PC-3 (cell line): ENCODE results near the gene SORBS2. TPM values are rescaled to one million over a fixed set of nuclear protein-coding genes. Genes with fewer than 3 reads are reported as not detected.

ENCODE experiments used
- ATAC-seq: fragments of 200-7000 bp; cut with Tn5 transposase; 2 replicates; pipeline ENCODE4 v1.9.1; 2020; ENCODE audit warnings: mild to moderate bottlenecking, moderate library complexity
- BruUV-seq: library from RNA; stranded (reverse); fragments of 400-500 nt; replicated peaks from 2 replicates; lab custom pipeline; 2021; lab: Mats Ljungman, UMichigan
- CTCF ChIA-PET: fragments of 300-600 bp; sonication (Branson Sonifier 250); formaldehyde crosslinking; loops from one replicate; lab custom pipeline; 2022; ENCODE audit warnings: antibody characterized with exemption; lab: Charles Lee
- POLR2A ChIA-PET: fragments of 300-600 bp; sonication (Branson Sonifier 250); formaldehyde crosslinking; loops from one replicate; lab custom pipeline; 2022; ENCODE audit warnings: antibody characterized with exemption; ENCODE audit not compliant: unreplicated experiment; lab: Charles Lee
- DNase-seq: peaks from one replicate; pipeline ENCODE4 v3.0.0-alpha.2; 2015
- H2AFZ ChIP-seq: fragments of 300-600 bp; sonication (generic); 2 replicates; pipeline ENCODE4 v1.6.0; 2016; ENCODE audit warnings: antibody characterized with exemption, low read length
- H3F3A ChIP-seq: fragments of 300-600 bp; sonication (generic); one replicate; pipeline ENCODE4 v1.6.0; 2017; ENCODE audit warnings: antibody characterized with exemption, low read length, control low read depth, mild to moderate bottlenecking; ENCODE audit not compliant: unreplicated experiment
- H3K27ac ChIP-seq: fragments of 300-600 bp; sonication (generic); 2 replicates; pipeline ENCODE4 v1.5.1; 2016; ENCODE audit warnings: mild to moderate bottlenecking, low read length
- H3K27me3 ChIP-seq: fragments of 300-600 bp; sonication (generic); 2 replicates; pipeline ENCODE4 v1.6.1; 2016; ENCODE audit warnings: low read length, mixed read lengths
- H3K36me3 ChIP-seq: fragments of 300-600 bp; sonication (generic); 2 replicates; pipeline ENCODE4 v1.6.1; 2016; ENCODE audit warnings: low read depth, mixed run types, low read length, mixed read lengths
- H3K4me1 ChIP-seq: fragments of 300-600 bp; sonication (generic); 2 replicates; pipeline ENCODE4 v1.5.1; 2016; ENCODE audit warnings: low read length; ENCODE audit not compliant: insufficient read depth
- H3K4me2 ChIP-seq: fragments of 300-600 bp; sonication (generic); 2 replicates; pipeline ENCODE4 v1.6.0; 2016; ENCODE audit warnings: low read length
- H3K4me3 ChIP-seq: fragments of 300-600 bp; sonication (generic); 2 replicates; pipeline ENCODE4 v1.5.1; 2016; ENCODE audit warnings: mild to moderate bottlenecking, low read length, mixed read lengths
- H3K79me2 ChIP-seq: fragments of 300-600 bp; sonication (generic); 2 replicates; pipeline ENCODE4 v1.6.1; 2017; ENCODE audit warnings: low read length, mixed read lengths
- H3K9ac ChIP-seq: fragments of 300-600 bp; sonication (generic); 2 replicates; pipeline ENCODE4 v1.6.0; 2016; ENCODE audit warnings: mild to moderate bottlenecking, low read length
- H3K9me2 ChIP-seq: fragments of 300-600 bp; sonication (generic); replicated peaks from 2 replicates; pipeline ENCODE4 v1.6.1; 2016; ENCODE audit warnings: mixed run types, low read length, mixed read lengths
- H3K9me3 ChIP-seq: fragments of 300-600 bp; sonication (generic); 2 replicates; pipeline ENCODE4 v1.6.1; 2016; ENCODE audit warnings: low read length, mixed read lengths
- H4K20me1 ChIP-seq: fragments of 300-600 bp; sonication (generic); 2 replicates; pipeline ENCODE4 v1.6.1; 2016; ENCODE audit warnings: low read length, mixed read lengths
- EZH2 ChIP-seq: fragments of 300-600 bp; sonication (generic); IDR thresholded peaks from one replicate; pipeline ENCODE4 v1.6.1; 2017; ENCODE audit warnings: antibody characterized with exemption, mild to moderate bottlenecking, low read length; ENCODE audit not compliant: unreplicated experiment
- EZH2phosphoT487 ChIP-seq: fragments of 300-600 bp; sonication (generic); IDR thresholded peaks from 2 replicates; pipeline ENCODE4 v1.6.1; 2018; ENCODE audit warnings: mild to moderate bottlenecking, antibody characterized with exemption, low read length, borderline replicate concordance
- intact Hi-C: fragments of 100-400 bp; cut with micrococcal nuclease; formaldehyde crosslinking; loops from 2 replicates; pipeline ENCODE4 v1.9.0; 2023
- total RNA-seq: library from RNA; depleted of rRNA; stranded (reverse); fragments of >200 nt; gene quantifications from 2 replicates; pipeline ENCODE4 v1.2.3, GENCODE V29; 2014
- TF ChIP-seq, protein P1 (sequence below): fragments of 300-600 bp; sonication (generic); conservative IDR thresholded peaks from 2 replicates; pipeline ENCODE4 v1.5.1; 2017; ENCODE audit warnings: antibody characterized with exemption, low read depth, mild to moderate bottlenecking, low read length

Gene SORBS2
- total RNA-seq, 1 experiment from 2014 or later, result 3.6 TPM

GRCh38 chr4:185817403-185817818, 5.4 kb upstream of the SORBS2 start:
- Histone ChIP-seq H3K4me2 (no peak overlapping the region), H3K27ac (no peak overlapping the region), H3K36me3 (no peaks in the 10 kb centered on the region), H3K79me2 (no peaks in the 10 kb centered on the region), H3F3A (no peaks in the 10 kb centered on the region), H3K9me2 (no peaks in the 10 kb centered on the region), H3K27me3 (no peaks in the 10 kb centered on the region), H3K4me3 (no peak overlapping the region), H3K9me3 (no peaks in the 10 kb centered on the region), H4K20me1 (no peaks in the 10 kb centered on the region), H3K4me1 (no peaks in the 10 kb centered on the region), H3K9ac (no peak overlapping the region), H2AFZ (peak overlapping the region; percentile 37; the same call in 1 of the 2 replicates)
- intact Hi-C loops, result no loop called here
- no peak for ATAC-seq
- POLR2A ChIA-PET, result no interaction called here
- no peak for DNase-seq
- CTCF ChIA-PET, result no interaction called here
- TF ChIP-seq, protein P1, sequence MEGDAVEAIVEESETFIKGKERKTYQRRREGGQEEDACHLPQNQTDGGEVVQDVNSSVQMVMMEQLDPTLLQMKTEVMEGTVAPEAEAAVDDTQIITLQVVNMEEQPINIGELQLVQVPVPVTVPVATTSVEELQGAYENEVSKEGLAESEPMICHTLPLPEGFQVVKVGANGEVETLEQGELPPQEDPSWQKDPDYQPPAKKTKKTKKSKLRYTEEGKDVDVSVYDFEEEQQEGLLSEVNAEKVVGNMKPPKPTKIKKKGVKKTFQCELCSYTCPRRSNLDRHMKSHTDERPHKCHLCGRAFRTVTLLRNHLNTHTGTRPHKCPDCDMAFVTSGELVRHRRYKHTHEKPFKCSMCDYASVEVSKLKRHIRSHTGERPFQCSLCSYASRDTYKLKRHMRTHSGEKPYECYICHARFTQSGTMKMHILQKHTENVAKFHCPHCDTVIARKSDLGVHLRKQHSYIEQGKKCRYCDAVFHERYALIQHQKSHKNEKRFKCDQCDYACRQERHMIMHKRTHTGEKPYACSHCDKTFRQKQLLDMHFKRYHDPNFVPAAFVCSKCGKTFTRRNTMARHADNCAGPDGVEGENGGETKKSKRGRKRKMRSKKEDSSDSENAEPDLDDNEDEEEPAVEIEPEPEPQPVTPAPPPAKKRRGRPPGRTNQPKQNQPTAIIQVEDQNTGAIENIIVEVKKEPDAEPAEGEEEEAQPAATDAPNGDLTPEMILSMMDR, result no peak
- no peak for TF ChIP-seq EZH2
- no TSS peak for BruUV-seq

GRCh38 chr4:185813133-185813532, 1.1 kb upstream of the SORBS2 start:
- POLR2A ChIA-PET, result no interaction called here
- no peak overlapping the region for H3K9ac ChIP-seq
- no peaks in the 10 kb centered on the region for H3K9me2 ChIP-seq
- TF ChIP-seq EZH2 (no peak), EZH2phosphoT487 (no peak)
- H3K9me3 ChIP-seq, result no peaks in the 10 kb centered on the region
- BruUV-seq, result no TSS peak
- H3K36me3 ChIP-seq, result no peaks in the 10 kb centered on the region
- no peaks in the 10 kb centered on the region for H3K4me1 ChIP-seq
- no peak for ATAC-seq
- H3K27ac ChIP-seq, result no peak overlapping the region
- CTCF ChIA-PET, result no interaction called here
- H2AFZ ChIP-seq, result no peak overlapping the region
- H3F3A ChIP-seq, result no peaks in the 10 kb centered on the region
- no peak for DNase-seq
- intact Hi-C loops, result no loop called here
- no peaks in the 10 kb centered on the region for H3K27me3 ChIP-seq
- H3K4me3 ChIP-seq, result no peak overlapping the region
- H4K20me1 ChIP-seq, result no peaks in the 10 kb centered on the region
- H3K4me2 ChIP-seq, result no peak overlapping the region
- H3K79me2 ChIP-seq, result no peaks in the 10 kb centered on the region

DNA sequence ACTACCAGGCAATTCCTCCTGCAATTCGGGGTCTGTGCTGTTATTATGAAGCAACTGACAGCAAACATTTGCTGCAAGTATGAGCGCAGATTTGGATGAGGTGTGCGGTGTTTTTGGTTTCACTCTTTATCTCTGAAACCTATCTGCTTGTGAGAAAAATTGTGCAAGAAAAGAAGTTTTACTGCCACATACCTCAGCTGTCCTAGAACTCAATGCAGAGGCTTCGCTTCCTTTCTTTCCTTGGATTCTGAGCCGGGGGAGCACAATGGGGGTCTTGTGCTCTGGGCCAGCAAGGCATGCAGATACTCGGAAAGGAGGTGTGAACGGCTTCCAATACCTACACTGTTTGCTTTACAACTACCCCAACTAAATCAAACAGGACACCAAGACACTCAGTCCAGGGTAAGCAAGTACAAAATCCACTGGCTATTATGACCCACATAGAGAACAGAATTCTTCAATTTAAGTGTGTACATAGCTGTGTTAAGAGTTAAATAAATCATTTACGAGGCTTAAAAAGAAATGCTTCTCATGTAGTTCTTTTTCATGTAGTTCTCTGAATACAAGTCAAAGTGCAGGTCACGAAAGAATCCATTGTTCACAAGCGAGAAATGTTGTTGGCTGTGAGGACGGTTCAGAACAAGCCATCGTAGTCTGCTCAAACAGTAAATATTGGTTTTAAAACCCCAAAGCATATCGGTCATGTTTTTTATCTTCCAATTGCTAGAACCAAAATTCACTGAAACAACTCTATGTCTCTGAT, 1.1 kb downstream of the SORBS2 start:
- ATAC-seq (peak; percentile 53), DNase-seq (peak; percentile 14)
- peak overlapping the region; percentile 78 for H3K4me3 ChIP-seq
- peak overlapping the region; percentile 99 for H2AFZ ChIP-seq
- H4K20me1 ChIP-seq, result no peaks in the 10 kb centered on the region
- TF ChIP-seq EZH2 (no peak), EZH2phosphoT487 (no peak)
- TF ChIP-seq, protein P1, result no peak
- POLR2A ChIA-PET, result no interaction called here
- H3K9ac ChIP-seq, result peak overlapping the region; percentile 42; the same call in 1 of the 2 replicates
- CTCF ChIA-PET, result no interaction called here
- H3K4me1 ChIP-seq, result no peaks in the 10 kb centered on the region
- intact Hi-C loops, result no loop called here
- peak overlapping the region; percentile 95 for H3K4me2 ChIP-seq
- TSS peak; percentile 63 for BruUV-seq
- H3K79me2 ChIP-seq, result no peaks in the 10 kb centered on the region
- H3K27me3 ChIP-seq, result no peaks in the 10 kb centered on the region
- H3K27ac ChIP-seq, result no peak overlapping the region
- no peaks in the 10 kb centered on the region for H3F3A ChIP-seq
- H3K9me2 ChIP-seq, result no peaks in the 10 kb centered on the region
- H3K36me3 ChIP-seq, result no peaks in the 10 kb centered on the region
- H3K9me3 ChIP-seq, result no peaks in the 10 kb centered on the region
